K562 (cell line): ENCODE measurements around the gene L3HYPDH. TPM values are rescaled to one million over a fixed set of nuclear protein-coding genes. Genes with fewer than 3 reads are reported as not detected.

Source experiments
- ATAC-seq: fragments of 200-7000 bp; cut with Tn5 transposase; 3 replicates; pipeline ENCODE4 v1.9.1; 2020; ENCODE audit warnings: moderate library complexity
- BruUV-seq: library from RNA; stranded (reverse); fragments of 400-500 nt; replicated peaks from 2 replicates; lab custom pipeline; 2021; lab: Mats Ljungman, UMichigan
- CTCF ChIA-PET: fragments of 300-600 bp; formaldehyde crosslinking; extraction: SDS; loops from one replicate; lab custom pipeline; 2021; ENCODE audit warnings: low intra/inter-chr PET ratio; lab: Yijun Ruan, JAX
- POLR2A ChIA-PET: fragments of 300-600, 350-650 bp; sonication (Branson Sonifier 250); formaldehyde crosslinking; extraction: SDS; loops from one replicate; lab custom pipeline; 2021; ENCODE audit warnings: antibody characterized with exemption, inconsistent platforms; lab: Yijun Ruan, JAX
- DNase-seq, 4 experiments: peaks; one replicate each; pipeline versions ENCODE4 v3.0.0 to v3.0.0-alpha.2; 2011 to 2018; ENCODE audit warnings: low spot score in 3 of 4, mixed read lengths in 3 of 4; ENCODE audit errors: extremely low read depth in 1 of 4
- FAIRE-seq: peaks from 2 replicates; lab custom pipeline; 2011; peaks lifted over from hg19 to GRCh38; lab: Jason Lieb, UNC
- H2AFZ ChIP-seq: 2 replicates; pipeline ENCODE4 v1.6.0; 2011; ENCODE audit warnings: low read depth, low read length, control low read depth, inconsistent platforms
- H3K27ac ChIP-seq: fragments of 200-600 bp; 3 replicates; pipeline ENCODE4 v1.8.0; 2011; ENCODE audit warnings: low read depth, mild to moderate bottlenecking, control low read depth, inconsistent platforms, low read length, moderate library complexity, mixed read lengths; ENCODE audit errors: extremely low read depth
- H3K27me3 ChIP-seq, 2 experiments: fragments of 300-600 bp in 1 of 2; 2 replicates in 1 of 2; 3 replicates in 1 of 2; pipeline versions ENCODE4 v1.6.0 to v1.8.0; 2011; ENCODE audit warnings: inconsistent platforms in 2 of 2, low read length in 2 of 2, mild to moderate bottlenecking in 1 of 2, mixed read lengths in 1 of 2, moderate library complexity in 1 of 2; ENCODE audit not compliant: control insufficient read depth in 2 of 2, insufficient read depth in 2 of 2
- H3K36me3 ChIP-seq: fragments of 300-600 bp; 3 replicates; pipeline ENCODE4 v1.8.0; 2011; ENCODE audit warnings: mild to moderate bottlenecking, low read length, inconsistent platforms; ENCODE audit not compliant: control insufficient read depth, insufficient read depth
- H3K4me1 ChIP-seq, 2 experiments: fragments of 200-600 bp in 1 of 2; replicated peaks in 1 of 2; 2 replicates in 1 of 2; 3 replicates in 1 of 2; pipeline versions ENCODE4 v1.5.1 to v1.8.0; 2011; ENCODE audit warnings: inconsistent platforms in 2 of 2, low read length in 2 of 2, mild to moderate bottlenecking in 1 of 2, mixed read lengths in 1 of 2, moderate library complexity in 1 of 2; ENCODE audit not compliant: control insufficient read depth in 2 of 2, insufficient read depth in 2 of 2
- H3K4me2 ChIP-seq: 2 replicates; pipeline ENCODE4 v1.6.1; 2011; ENCODE audit warnings: low read length, control low read depth, inconsistent platforms, mixed read lengths; ENCODE audit not compliant: insufficient read depth
- H3K4me3 ChIP-seq: fragments of 200-600 bp; sonication (generic), shearing (Covaris generic); 2 replicates; pipeline ENCODE4 v1.5.1; 2016; ENCODE audit warnings: control low read depth, inconsistent platforms
- H3K79me2 ChIP-seq: fragments of 200-600 bp; 3 replicates; pipeline ENCODE4 v1.8.0; 2011; ENCODE audit warnings: low read length, inconsistent platforms; ENCODE audit not compliant: control insufficient read depth, insufficient read depth
- H3K9ac ChIP-seq, 2 experiments: 2 replicates each; pipeline versions ENCODE4 v1.6.0 to v1.6.1; 2011; ENCODE audit warnings: low read depth in 2 of 2, low read length in 2 of 2, control low read depth in 1 of 2, inconsistent platforms in 1 of 2, mild to moderate bottlenecking in 1 of 2, mixed read lengths in 1 of 2; ENCODE audit not compliant: insufficient read depth in 1 of 2
- H3K9me1 ChIP-seq: one replicate; pipeline ENCODE4 v1.6.0; 2011; ENCODE audit warnings: inconsistent platforms, mild to moderate bottlenecking, low read length, moderate library complexity; ENCODE audit not compliant: control insufficient read depth, insufficient read depth
- H3K9me3 ChIP-seq: replicated peaks from 2 replicates; pipeline ENCODE4 v1.5.1; 2011; ENCODE audit warnings: low read depth, low read length, inconsistent platforms; ENCODE audit not compliant: control insufficient read depth, insufficient read depth
- H4K20me1 ChIP-seq: replicated peaks from 2 replicates; pipeline ENCODE4 v1.6.1; 2011; ENCODE audit warnings: low read length, inconsistent platforms, mixed read lengths; ENCODE audit not compliant: control insufficient read depth, insufficient read depth
- CEBPB ChIP-seq: fragments of 450-650 bp; IDR thresholded peaks from 2 replicates; pipeline ENCODE4 v1.6.1; 2016; ENCODE audit warnings: missing genetic modification characterization, missing compliant biosample characterization
- DMBX1 ChIP-seq: fragments of 250-450 bp; sonication (Bioruptor Pico); IDR thresholded peaks from 2 replicates; pipeline ENCODE4 v1.8.0; 2022; ENCODE audit warnings: inconsistent platforms, mild to moderate bottlenecking, moderate library complexity, borderline replicate concordance
- HIVEP1 ChIP-seq: fragments of 250-450 bp; sonication (Bioruptor Pico); IDR thresholded peaks from 2 replicates; pipeline ENCODE4 v1.4.0; 2020; ENCODE audit warnings: mild to moderate bottlenecking
- HNRNPK ChIP-seq: fragments of 200-400 bp; formaldehyde crosslinking; IDR thresholded peaks from one replicate; pipeline ENCODE4 v1.6.1; 2018; ENCODE audit warnings: mild to moderate bottlenecking, low read depth, low read length; ENCODE audit not compliant: poor library complexity, severe bottlenecking
- MXI1 ChIP-seq: IDR thresholded peaks from 2 replicates; pipeline ENCODE4 v1.6.1; 2011; ENCODE audit warnings: low read depth, mild to moderate bottlenecking, improper control_type of control experiment, low read length
- NR1H2 ChIP-seq: sonication (generic); formaldehyde crosslinking; IDR thresholded peaks from 2 replicates; pipeline ENCODE4 v1.4.0; 2020; ENCODE audit warnings: mild to moderate bottlenecking, missing genetic modification reagents
- RAD21 ChIP-seq, 2 experiments: fragments of 250-450 bp in 1 of 2; fragments of 450-650 bp in 1 of 2; sonication (Bioruptor Pico) in 1 of 2; formaldehyde crosslinking in 1 of 2; IDR thresholded peaks in 1 of 2; conservative IDR thresholded peaks in 1 of 2; 2 replicates each; pipeline versions ENCODE4 v1.4.0 to v1.8.0; 2020 to 2022; ENCODE audit warnings: mild to moderate bottlenecking in 2 of 2, moderate library complexity in 1 of 2
- RBM25 ChIP-seq: fragments of 200-400 bp; formaldehyde crosslinking; IDR thresholded peaks from 2 replicates; pipeline ENCODE4 v1.6.1; 2018; ENCODE audit warnings: low read length, low read depth, moderate library complexity; ENCODE audit not compliant: severe bottlenecking
- RFX5 ChIP-seq: IDR thresholded peaks from 2 replicates; pipeline ENCODE4 v1.6.1; 2011; ENCODE audit warnings: low read depth, mild to moderate bottlenecking, improper control_type of control experiment, low read length
- RHOXF2B ChIP-seq: fragments of 250-450 bp; sonication (Bioruptor Pico); conservative IDR thresholded peaks from 2 replicates; pipeline ENCODE4 v1.5.1; 2021
- SIN3A ChIP-seq, 2 experiments: fragments of 150-350 bp in 1 of 2; IDR thresholded peaks; 2 replicates each; pipeline ENCODE4 v1.6.1; 2011 to 2016; ENCODE audit warnings: borderline replicate concordance in 2 of 2, low read depth in 2 of 2, low read length in 2 of 2, mild to moderate bottlenecking in 2 of 2, moderate library complexity in 2 of 2; ENCODE audit not compliant: control insufficient read depth in 1 of 2
- XRCC5 ChIP-seq: fragments of 200-400 bp; formaldehyde crosslinking; IDR thresholded peaks from 2 replicates; pipeline ENCODE4 v1.6.1; 2017; ENCODE audit warnings: low read depth, mild to moderate bottlenecking, low read length
- ZNF445 ChIP-seq: fragments of 250-450 bp; sonication (Bioruptor Pico); IDR thresholded peaks from 2 replicates; pipeline ENCODE4 v1.4.0; 2020; ENCODE audit warnings: low read depth, mild to moderate bottlenecking, moderate library complexity
- ZNF668 ChIP-seq: fragments of 250-450 bp; sonication (Bioruptor Pico); IDR thresholded peaks from 2 replicates; pipeline ENCODE4 v1.8.0; 2022; ENCODE audit warnings: mild to moderate bottlenecking, inconsistent platforms
- WGBS: fragments of 100-300 bp; shearing (Covaris generic); methylation state at CpG from one replicate; pipeline ENCODE4 v1.1.6; 2016; ENCODE audit warnings: low coverage, mixed read lengths; ENCODE audit not compliant: insufficient coverage; ENCODE audit errors: missing lambda C conversion rate; 5-methylcytosine and 5-hydroxymethylcytosine counted together
- in situ Hi-C: fragments of 300-500 bp; cut with MboI; formaldehyde crosslinking; loops from 4 replicates; pipeline ENCODE4 v1.15.0; 2018; ENCODE audit warnings: inconsistent platforms, mixed read lengths
- intact Hi-C: fragments of 100-400 bp; cut with micrococcal nuclease; formaldehyde crosslinking; loops from 2 replicates; pipeline ENCODE4 v1.14.2; 2022
- polyA plus RNA-seq, 8 experiments: library from polyadenylated mRNA; depleted of rRNA in 4 of 8; stranded (reverse) in 5 of 8; unstranded in 3 of 8; fragments of >200 nt; fragmentation: Nextera tagmentation in 2 of 8; fragmentation: Illumina TruSeq in 1 of 8; extraction: Ambion mirVana in 2 of 8; extraction: Trizol in 1 of 8; gene quantifications; 2 replicates each; pipeline versions ENCODE4 v1.2.1 to v1.2.3, GENCODE V29; 2011 to 2014; ENCODE audit warnings: inconsistent platforms in 1 of 8, missing spikeins in 1 of 8
- total RNA-seq, 7 experiments: library from RNA; depleted of rRNA in 6 of 7; stranded (reverse); fragments of >200 nt in 6 of 7; fragmentation: Illumina TruSeq in 2 of 7; extraction: Trizol in 2 of 7; gene quantifications; 2 replicates each; pipeline versions ENCODE4 v1.2.1 to v1.2.3, GENCODE V29; 2011 to 2021; ENCODE audit warnings: low replicate concordance in 1 of 7
- TF ChIP-seq, protein P1 (sequence below): fragments of 450-650 bp; formaldehyde crosslinking; IDR thresholded peaks from 2 replicates; pipeline ENCODE4 v1.4.0; 2020; ENCODE audit warnings: mild to moderate bottlenecking, moderate library complexity

The L3HYPDH gene
- total and polyA plus RNA-seq, 9 of the 15 experiments (the other 6 are each of a cell fraction or from before 2014, with no cell fraction given) = 12.8 to 36.5 (median 19.3) TPM

DNA sequence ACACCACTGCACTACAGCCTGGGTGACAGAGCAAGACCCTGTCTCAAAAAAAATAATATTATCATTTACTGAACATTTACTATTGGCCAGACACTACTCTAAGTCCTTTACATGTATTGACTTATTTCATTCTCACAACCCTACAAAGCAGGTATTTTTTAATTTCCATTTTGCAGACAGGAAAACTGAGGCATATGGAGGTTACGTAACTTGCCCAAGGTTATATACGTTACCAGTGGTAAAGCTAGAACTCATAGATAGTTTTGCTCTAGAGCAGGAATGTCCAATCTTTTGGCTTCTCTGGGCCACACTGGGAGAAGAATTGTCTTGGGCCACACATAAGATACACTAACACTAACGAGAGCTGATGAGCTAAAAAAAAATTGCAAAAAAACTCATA is 5.7 kb downstream of the L3HYPDH start:
- no peaks in the 10 kb centered on the region for H3K9me3 ChIP-seq
- no peak overlapping the region for H3K4me3 ChIP-seq
- no peak overlapping the region for H3K9ac ChIP-seq
- in situ Hi-C loops = no loop called here
- no peak for TF ChIP-seq NR1H2 (CRISPR knock-in tag)
- peak; percentile 22; the same call in 1 of the 2 replicates for TF ChIP-seq CEBPB (tag)
- no peak for TF ChIP-seq ZNF668 (CRISPR knock-in tag)
- peak; percentile 53 for TF ChIP-seq RBM25
- 89% methylated on average over 3 of the region's 3 CpGs for WGBS
- intact Hi-C loops = no loop called here
- no peak overlapping the region for H2AFZ ChIP-seq
- peaks cover 59% of the 10 kb centered on the region for H3K36me3 ChIP-seq
- no peak overlapping the region for H3K27ac ChIP-seq
- H4K20me1 ChIP-seq = no peaks in the 10 kb centered on the region; the same call in none of the 2 replicates
- ChIA-PET POLR2A (no interaction called here), CTCF (no interaction called here)
- no TSS peak for BruUV-seq
- FAIRE-seq = no peak
- H3K9me1 ChIP-seq = no peaks in the 10 kb centered on the region
- H3K79me2 ChIP-seq = peaks cover 36% of the 10 kb centered on the region
- DNase-seq = no peak
- H3K4me1 ChIP-seq = peaks cover 4 to 20% of the 10 kb centered on the region in 2 experiments; a peak in 3 of 5 replicates
- no peak for ATAC-seq
- H3K4me2 ChIP-seq = no peak overlapping the region
- no peaks in the 10 kb centered on the region for H3K27me3 ChIP-seq

DNA sequence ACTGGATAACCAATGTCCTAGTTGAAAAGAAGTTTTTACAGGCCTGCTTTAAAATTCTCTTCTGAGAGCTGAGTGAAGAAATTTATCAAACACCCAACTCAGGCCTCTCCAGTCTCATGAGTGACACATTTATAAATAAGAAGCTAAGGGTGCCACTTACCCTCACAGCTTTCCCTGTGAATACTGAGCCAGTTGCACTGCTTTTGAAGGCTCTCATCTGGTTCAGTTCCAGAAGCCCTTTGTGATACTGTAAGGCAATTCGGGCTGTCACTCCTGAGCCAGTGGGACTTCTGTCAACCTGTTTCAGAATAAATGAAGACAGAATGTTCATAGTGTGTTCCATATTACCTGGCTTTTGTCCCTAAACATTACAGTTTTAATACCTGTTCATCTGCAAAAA is 8.5 kb downstream of the L3HYPDH start:
- no peak overlapping the region for H3K4me2 ChIP-seq
- H3K9ac ChIP-seq = no peak overlapping the region
- H3K79me2 ChIP-seq = peaks cover 8% of the 10 kb centered on the region; the same call in 2 of the 3 replicates
- no peak for FAIRE-seq
- ChIA-PET POLR2A (no interaction called here), CTCF (no interaction called here)
- H2AFZ ChIP-seq = no peak overlapping the region
- intact Hi-C loops = no loop called here
- BruUV-seq = no TSS peak
- no peaks in the 10 kb centered on the region for H3K27me3 ChIP-seq
- in situ Hi-C loops = no loop called here
- H4K20me1 ChIP-seq = no peaks in the 10 kb centered on the region; the same call in 1 of the 2 replicates
- ATAC-seq = no peak
- TF ChIP-seq MXI1 (no peak), HNRNPK (no peak), RFX5 (no peak), RHOXF2B (no peak), SIN3A (IDR thresholded peaks at IDR 0.05; ENCODE audit: borderline replicate concordance in 2 of 2, control insufficient read depth in 1 of 2, low read depth in 2 of 2, low read length in 2 of 2) (no peak), RAD21 (CRISPR knock-in tag; conservative IDR thresholded peaks at IDR 0.05 in 1 of 2, IDR thresholded peaks at IDR 0.05 in 1 of 2) (no peak), XRCC5 (no peak), ZNF445 (CRISPR knock-in tag) (no peak), DMBX1 (CRISPR knock-in tag) (no peak), HIVEP1 (CRISPR knock-in tag) (no peak)
- TF ChIP-seq, protein P1, sequence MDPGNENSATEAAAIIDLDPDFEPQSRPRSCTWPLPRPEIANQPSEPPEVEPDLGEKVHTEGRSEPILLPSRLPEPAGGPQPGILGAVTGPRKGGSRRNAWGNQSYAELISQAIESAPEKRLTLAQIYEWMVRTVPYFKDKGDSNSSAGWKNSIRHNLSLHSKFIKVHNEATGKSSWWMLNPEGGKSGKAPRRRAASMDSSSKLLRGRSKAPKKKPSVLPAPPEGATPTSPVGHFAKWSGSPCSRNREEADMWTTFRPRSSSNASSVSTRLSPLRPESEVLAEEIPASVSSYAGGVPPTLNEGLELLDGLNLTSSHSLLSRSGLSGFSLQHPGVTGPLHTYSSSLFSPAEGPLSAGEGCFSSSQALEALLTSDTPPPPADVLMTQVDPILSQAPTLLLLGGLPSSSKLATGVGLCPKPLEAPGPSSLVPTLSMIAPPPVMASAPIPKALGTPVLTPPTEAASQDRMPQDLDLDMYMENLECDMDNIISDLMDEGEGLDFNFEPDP = no peak
- H3K4me3 ChIP-seq = no peak overlapping the region
- H3K9me1 ChIP-seq = no peaks in the 10 kb centered on the region
- H3K9me3 ChIP-seq = no peaks in the 10 kb centered on the region
- peaks cover 76% of the 10 kb centered on the region for H3K36me3 ChIP-seq
- H3K27ac ChIP-seq = no peak overlapping the region
- peaks cover under 1 to 6% of the 10 kb centered on the region in 2 experiments; a peak in 2 of 5 replicates for H3K4me1 ChIP-seq
- no peak for DNase-seq
- 100% methylated on average over 1 of the region's 1 CpG for WGBS
